ENCODE data around the gene FAM50B. TPM values are rescaled to one million over a fixed set of nuclear protein-coding genes. Genes with fewer than 3 reads are reported as not detected.

The FAM50B gene
- total RNA-seq, 3 donors from 2014 or later (not counting 1 experiment from before 2014, with no cell fraction given), result 1.9 to 4.7 (median 1.9) TPM

GRCh38 chr6:3852391-3852790 is 3.2 kb downstream of the FAM50B start:
- H3K4me3 ChIP-seq (ENCODE audit: low read length), result no peak overlapping the region
- H3K27me3 Mint-ChIP-seq (ENCODE audit: low read depth in 2 of 2), result no peaks in the 10 kb centered on the region
- H3K9me3 Mint-ChIP-seq, result no peaks in the 10 kb centered on the region
- H3K4me1 Mint-ChIP-seq, result peaks cover 14 to 19% of the 10 kb centered on the region in 2 donors
- intact Hi-C loops (cut with micrococcal nuclease), result no loop called here
- no peak overlapping the region for H3K27ac Mint-ChIP-seq
- H3K27me3 ChIP-seq (ENCODE audit: control insufficient read depth, insufficient read depth, low read length), result no peaks in the 10 kb centered on the region
- H3K4me1 ChIP-seq (ENCODE audit: control insufficient read depth, insufficient read depth, low read length), result peaks cover 14% of the 10 kb centered on the region
- WGBS (ENCODE audit: insufficient coverage), result 95% methylated on average over 5 of the region's 5 CpGs
- no peak for DNase-seq
- no peak for TF ChIP-seq CTCF (IDR thresholded peaks at IDR 0.05)
- peaks cover 6% of the 10 kb centered on the region for H3K9me3 ChIP-seq (ENCODE audit: control insufficient read depth, insufficient read depth, low read length)
- H3K36me3 Mint-ChIP-seq, result no peaks in the 10 kb centered on the region
- no peaks in the 10 kb centered on the region for H3K36me3 ChIP-seq (ENCODE audit: control insufficient read depth, insufficient read depth, low read length)
- ATAC-seq, result no peak
- H3K27ac ChIP-seq (ENCODE audit: low read length), result no peak overlapping the region
- H3K4me3 Mint-ChIP-seq, result no peak overlapping the region

GRCh38 chr6:3855866-3856265 is 6.7 kb downstream of the FAM50B start:
- H3K27ac ChIP-seq (ENCODE audit: low read length), result no peak overlapping the region

GRCh38 chr6:3856576-3856975 is 7.4 kb downstream of the FAM50B start:
- TF ChIP-seq CTCF (IDR thresholded peaks at IDR 0.05), result no peak
- Histone ChIP-seq H3K27me3 (ENCODE audit: control insufficient read depth, insufficient read depth, low read length) (no peaks in the 10 kb centered on the region), H3K4me1 (ENCODE audit: control insufficient read depth, insufficient read depth, low read length) (no peaks in the 10 kb centered on the region), H3K27ac (ENCODE audit: low read length) (no peak overlapping the region), H3K36me3 (ENCODE audit: control insufficient read depth, insufficient read depth, low read length) (no peaks in the 10 kb centered on the region), H3K9me3 (ENCODE audit: control insufficient read depth, insufficient read depth, low read length) (no peaks in the 10 kb centered on the region), H3K4me3 (ENCODE audit: low read length) (no peak overlapping the region)
- Mint-ChIP-seq H3K36me3 (no peaks in the 10 kb centered on the region), H3K27me3 (ENCODE audit: low read depth in 2 of 2) (peaks cover 14 to 29% of the 10 kb centered on the region in 2 donors), H3K9me3 (no peaks in the 10 kb centered on the region), H3K27ac (no peak overlapping the region), H3K4me3 (no peak overlapping the region), H3K4me1 (no peaks in the 10 kb centered on the region)
- ATAC-seq (no peak), DNase-seq (no peak)
- 82% methylated on average over 6 of the region's 6 CpGs for WGBS (ENCODE audit: insufficient coverage)
- intact Hi-C loops (cut with micrococcal nuclease), result no loop called here

More at GRCh38 chr6:3855866-3856265, 6.7 kb downstream of the FAM50B start:
- H3K9me3 ChIP-seq (ENCODE audit: control insufficient read depth, insufficient read depth, low read length), result no peaks in the 10 kb centered on the region
- TF ChIP-seq CTCF (IDR thresholded peaks at IDR 0.05), result no peak
- H3K4me3 ChIP-seq (ENCODE audit: low read length), result no peak overlapping the region
- Mint-ChIP-seq H3K9me3 (no peaks in the 10 kb centered on the region), H3K27ac (no peak overlapping the region), H3K4me1 (no peaks in the 10 kb centered on the region), H3K27me3 (ENCODE audit: low read depth in 2 of 2) (peaks cover 8 to 22% of the 10 kb centered on the region in 2 donors), H3K36me3 (no peaks in the 10 kb centered on the region), H3K4me3 (no peak overlapping the region)
- no peak for DNase-seq
- no peak for ATAC-seq
- intact Hi-C loops (cut with micrococcal nuclease), result no loop called here
- no peaks in the 10 kb centered on the region for H3K27me3 ChIP-seq (ENCODE audit: control insufficient read depth, insufficient read depth, low read length)
- 94% methylated on average over 4 of the region's 4 CpGs for WGBS (ENCODE audit: insufficient coverage)
- no peaks in the 10 kb centered on the region for H3K36me3 ChIP-seq (ENCODE audit: control insufficient read depth, insufficient read depth, low read length)
- no peaks in the 10 kb centered on the region for H3K4me1 ChIP-seq (ENCODE audit: control insufficient read depth, insufficient read depth, low read length)

Measured in natural killer cell (primary cell).